ENCODE measurements around the gene MAP3K3. TPM values are rescaled to one million over a fixed set of nuclear protein-coding genes. Genes with fewer than 3 reads are reported as not detected.

Gene MAP3K3
- total RNA-seq, 1 experiment from 2014 or later = 24.3 TPM

DNA sequence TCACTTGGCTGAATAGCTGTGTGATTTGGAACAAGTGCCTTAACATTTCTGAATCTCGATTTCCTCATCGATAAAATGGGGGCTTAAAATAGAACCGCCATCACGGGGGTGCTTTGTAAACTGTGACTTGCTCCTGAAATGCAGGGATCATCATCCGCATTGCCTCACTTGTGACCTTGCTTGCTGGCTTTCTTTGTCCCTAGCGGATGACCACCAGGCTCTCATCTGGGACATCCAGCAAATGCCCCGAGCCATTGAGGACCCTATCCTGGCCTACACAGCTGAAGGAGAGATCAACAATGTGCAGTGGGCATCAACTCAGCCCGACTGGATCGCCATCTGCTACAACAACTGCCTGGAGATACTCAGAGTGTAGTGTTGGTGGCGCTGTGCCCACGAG is 33.4 kb upstream of the MAP3K3 start:
- Histone ChIP-seq H3K14ac (ENCODE audit: insufficient read depth, low read length) (no peak overlapping the region), H4K8ac (replicated peaks; ENCODE audit: insufficient read length, low read depth, low read length) (no peak overlapping the region), H3K23me2 (ENCODE audit: insufficient read length, low read depth, low read length, poor library complexity, severe bottlenecking) (no peaks in the 10 kb centered on the region), H2BK20ac (ENCODE audit: low read depth, low read length, poor library complexity, severe bottlenecking) (no peak overlapping the region), H3K4me1 (ENCODE audit: insufficient read depth, low read length) (no peaks in the 10 kb centered on the region), H3T11ph (ENCODE audit: low read length) (no peak overlapping the region), H4K5ac (ENCODE audit: insufficient read length, low read depth, low read length) (no peak overlapping the region), H3K4me2 (ENCODE audit: insufficient read depth, insufficient read length, low read length) (no peak overlapping the region), H3K79me2 (ENCODE audit: insufficient read depth, low read length) (no peaks in the 10 kb centered on the region; the same call in 1 of the 2 replicates), H3K18ac (ENCODE audit: insufficient read length, low read depth, low read length) (no peak overlapping the region), H3K27ac (ENCODE audit: insufficient read length, low read depth, low read length) (no peak overlapping the region), H4K91ac (ENCODE audit: insufficient read length, low read depth, low read length) (no peak overlapping the region), H3K56ac (ENCODE audit: insufficient read length, low read depth, low read length) (no peak overlapping the region), H3K9ac (ENCODE audit: extremely low read depth, insufficient read length, low read length) (no peak overlapping the region), H3K9me3 (ENCODE audit: control insufficient read depth, low read depth, low read length) (no peaks in the 10 kb centered on the region), H2BK12ac (ENCODE audit: insufficient read length, low read depth, low read length) (no peak overlapping the region), H2BK5ac (ENCODE audit: insufficient read length, low read length) (no peak overlapping the region), H2AFZ (ENCODE audit: low read length) (no peak overlapping the region), H3K27me3 (ENCODE audit: insufficient read depth, low read length) (no peaks in the 10 kb centered on the region), H4K20me1 (ENCODE audit: control insufficient read depth, insufficient read depth, insufficient read length) (no peaks in the 10 kb centered on the region), H2BK15ac (ENCODE audit: low read depth, low read length) (no peak overlapping the region), H2BK120ac (ENCODE audit: low read depth, low read length, poor library complexity, severe bottlenecking) (no peak overlapping the region), H3K4ac (ENCODE audit: low read depth, low read length) (no peak overlapping the region), H3K79me1 (ENCODE audit: insufficient read depth, low read depth, low read length, poor library complexity, severe bottlenecking) (no peaks in the 10 kb centered on the region), H3K23ac (ENCODE audit: insufficient read length, low read depth, low read length) (no peak overlapping the region), H2AK5ac (ENCODE audit: insufficient read length, low read length) (no peak overlapping the region)
- no peak for DNase-seq
- no peaks in the 10 kb centered on the region for H3K9me3 Mint-ChIP-seq
- H3K27me3 Mint-ChIP-seq (ENCODE audit: low read depth) = no peaks in the 10 kb centered on the region
- no peak for TF ChIP-seq CTCF (conservative IDR thresholded peaks at IDR 0.05)
- no CpG with 5 or more reads among the region's 11 CpGs for WGBS (ENCODE audit: extremely low coverage, insufficient read length, low lambda C conversion rate)
- peaks cover 31 to 73% (median 59%) of the 10 kb centered on the region in 3 experiments for H3K36me3 Mint-ChIP-seq (ENCODE audit: insufficient read depth in 1 of 3, low read depth in 3 of 3)
- peak overlapping the region in 1 of 3 experiments; percentile 26; a peak in 1 of 7 replicates for H3K27ac Mint-ChIP-seq
- no peaks in the 10 kb centered on the region for H3K4me1 Mint-ChIP-seq
- no peak overlapping the region for H3K4me3 Mint-ChIP-seq
